ENCODE measurements around the gene F2RL1.

DNA sequence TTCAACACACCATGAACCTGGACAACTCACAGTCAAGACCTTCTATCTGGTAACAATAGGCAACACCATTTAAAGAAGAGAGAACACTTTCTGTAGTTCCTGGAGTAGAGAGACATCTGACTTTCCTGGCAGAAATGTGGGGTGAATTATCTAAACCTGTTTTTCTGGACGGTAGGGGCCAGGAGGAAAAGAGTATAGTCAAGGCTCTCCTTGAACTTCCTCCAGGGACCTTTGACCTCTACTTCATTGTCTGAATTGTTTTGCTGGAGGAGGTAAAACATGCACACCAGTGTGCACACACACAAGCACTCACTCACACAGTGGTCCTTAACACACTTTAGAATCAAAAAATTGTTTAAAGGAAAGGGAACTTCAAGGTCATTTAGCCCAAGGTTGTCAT is 44.2 kb downstream of the F2RL1 start:
- TF ChIP-seq, protein P1, sequence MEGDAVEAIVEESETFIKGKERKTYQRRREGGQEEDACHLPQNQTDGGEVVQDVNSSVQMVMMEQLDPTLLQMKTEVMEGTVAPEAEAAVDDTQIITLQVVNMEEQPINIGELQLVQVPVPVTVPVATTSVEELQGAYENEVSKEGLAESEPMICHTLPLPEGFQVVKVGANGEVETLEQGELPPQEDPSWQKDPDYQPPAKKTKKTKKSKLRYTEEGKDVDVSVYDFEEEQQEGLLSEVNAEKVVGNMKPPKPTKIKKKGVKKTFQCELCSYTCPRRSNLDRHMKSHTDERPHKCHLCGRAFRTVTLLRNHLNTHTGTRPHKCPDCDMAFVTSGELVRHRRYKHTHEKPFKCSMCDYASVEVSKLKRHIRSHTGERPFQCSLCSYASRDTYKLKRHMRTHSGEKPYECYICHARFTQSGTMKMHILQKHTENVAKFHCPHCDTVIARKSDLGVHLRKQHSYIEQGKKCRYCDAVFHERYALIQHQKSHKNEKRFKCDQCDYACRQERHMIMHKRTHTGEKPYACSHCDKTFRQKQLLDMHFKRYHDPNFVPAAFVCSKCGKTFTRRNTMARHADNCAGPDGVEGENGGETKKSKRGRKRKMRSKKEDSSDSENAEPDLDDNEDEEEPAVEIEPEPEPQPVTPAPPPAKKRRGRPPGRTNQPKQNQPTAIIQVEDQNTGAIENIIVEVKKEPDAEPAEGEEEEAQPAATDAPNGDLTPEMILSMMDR (IDR thresholded peaks at IDR 0.05) = no peak
- TF ChIP-seq POLR2A (IDR thresholded peaks at IDR 0.05) = no peak
- no peak for TF ChIP-seq POLR2AphosphoS5 (IDR thresholded peaks at IDR 0.05)

Data from prostate gland (tissue), 2 donors.